ENCODE results near the gene PDHA2. TPM values are rescaled to one million over a fixed set of nuclear protein-coding genes. Genes with fewer than 3 reads are reported as not detected.

PDHA2 gene
- polyA plus RNA-seq, 1 donor (not counting 4 experiments of a cell fraction or from before 2014, with no cell fraction given), result not detected

GRCh38 chr4:95847908-95848460 is 8.1 kb downstream of the PDHA2 start:
- TF ChIP-seq CTCF (optimal IDR thresholded peaks at IDR 0.05 in 1 of 3, IDR thresholded peaks at IDR 0.05 in 1 of 3, conservative IDR thresholded peaks at IDR 0.05 in 1 of 3; ENCODE audit: extremely low read depth in 1 of 3, insufficient read depth in 2 of 3, low read length in 3 of 3) (no peak), EZH2 (IDR thresholded peaks at IDR 0.05; ENCODE audit: low read length) (no peak)
- Histone ChIP-seq H3K36me3 (ENCODE audit: control insufficient read depth in 2 of 2, extremely low read depth in 1 of 2, insufficient read depth in 2 of 2, low read length in 2 of 2) (no peaks in the 10 kb centered on the region), H3K9me3 (ENCODE audit: control insufficient read depth, low read depth, low read length) (no peaks in the 10 kb centered on the region), H3K9me1 (ENCODE audit: control insufficient read depth, extremely low read depth, insufficient read depth, low read length) (no peaks in the 10 kb centered on the region), H3K79me2 (ENCODE audit: control insufficient read depth, insufficient read depth, low read length) (no peaks in the 10 kb centered on the region), H2AFZ (ENCODE audit: control insufficient read depth, low read length) (no peak overlapping the region), H3K4me2 (ENCODE audit: control insufficient read depth, extremely low read depth, insufficient read depth, low read depth, low read length) (no peak overlapping the region), H4K20me1 (ENCODE audit: control insufficient read depth, extremely low read depth, insufficient read depth, low read length) (no peaks in the 10 kb centered on the region), H3K27ac (ENCODE audit: control insufficient read depth, insufficient read depth, low read length) (no peak overlapping the region), H3K4me3 (ENCODE audit: control insufficient read depth in 2 of 3, extremely low read depth in 1 of 3, insufficient read depth in 2 of 3, low read depth in 1 of 3, low read length in 3 of 3) (no peak overlapping the region), H3K9ac (ENCODE audit: control insufficient read depth, extremely low read depth, insufficient read depth, low read length) (no peak overlapping the region), H3K4me1 (ENCODE audit: control insufficient read depth, extremely low read depth, insufficient read depth, low read length) (no peaks in the 10 kb centered on the region), H3K27me3 (ENCODE audit: control insufficient read depth, extremely low read depth, insufficient read depth, low read length) (no peaks in the 10 kb centered on the region)
- FAIRE-seq (no peak), DNase-seq (ENCODE audit: low read depth, low spot score) (no peak)
- dilution Hi-C loops (cut with MboI; ENCODE audit: extremely low pct_ligation_motif_present, low sequenced_read_pairs), result no loop called here

DNA sequence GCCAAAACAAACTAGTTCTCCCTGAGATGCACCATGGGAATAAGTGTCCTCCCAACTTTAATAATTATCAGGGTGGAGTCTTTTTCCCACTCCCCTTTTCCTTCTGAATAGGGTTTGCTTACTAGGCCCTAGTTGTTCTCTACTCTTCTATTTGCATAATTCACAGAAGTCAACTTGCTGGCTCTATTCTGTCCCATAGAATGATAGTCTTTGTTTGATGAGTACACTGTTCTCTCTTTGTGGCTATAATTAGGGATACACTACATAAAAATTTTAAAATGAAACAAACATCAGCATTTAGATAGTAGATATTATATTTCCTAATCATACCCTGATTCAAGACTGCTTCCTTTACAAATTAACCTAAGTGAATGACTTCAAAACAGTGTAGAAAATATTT is 10.3 kb downstream of the PDHA2 start:
- DNase-seq (ENCODE audit: low read depth, low spot score), result no peak
- H3K4me2 ChIP-seq (ENCODE audit: control insufficient read depth, extremely low read depth, insufficient read depth, low read depth, low read length), result no peak overlapping the region
- H3K27ac ChIP-seq (ENCODE audit: control insufficient read depth, insufficient read depth, low read length), result no peak overlapping the region
- no peaks in the 10 kb centered on the region for H3K9me1 ChIP-seq (ENCODE audit: control insufficient read depth, extremely low read depth, insufficient read depth, low read length)
- no peak for TF ChIP-seq CTCF (optimal IDR thresholded peaks at IDR 0.05 in 1 of 3, IDR thresholded peaks at IDR 0.05 in 1 of 3, conservative IDR thresholded peaks at IDR 0.05 in 1 of 3; ENCODE audit: extremely low read depth in 1 of 3, insufficient read depth in 2 of 3, low read length in 3 of 3)
- no peak for TF ChIP-seq EZH2 (IDR thresholded peaks at IDR 0.05; ENCODE audit: low read length)
- H3K4me1 ChIP-seq (ENCODE audit: control insufficient read depth, extremely low read depth, insufficient read depth, low read length), result no peaks in the 10 kb centered on the region
- H4K20me1 ChIP-seq (ENCODE audit: control insufficient read depth, extremely low read depth, insufficient read depth, low read length), result no peaks in the 10 kb centered on the region
- H3K79me2 ChIP-seq (ENCODE audit: control insufficient read depth, insufficient read depth, low read length), result no peaks in the 10 kb centered on the region
- no peak for FAIRE-seq
- H3K9me3 ChIP-seq (ENCODE audit: control insufficient read depth, low read depth, low read length), result no peaks in the 10 kb centered on the region
- H2AFZ ChIP-seq (ENCODE audit: control insufficient read depth, low read length), result no peak overlapping the region
- H3K4me3 ChIP-seq (ENCODE audit: control insufficient read depth in 2 of 3, extremely low read depth in 1 of 3, insufficient read depth in 2 of 3, low read depth in 1 of 3, low read length in 3 of 3), result no peak overlapping the region
- no peak overlapping the region for H3K9ac ChIP-seq (ENCODE audit: control insufficient read depth, extremely low read depth, insufficient read depth, low read length)
- dilution Hi-C loops (cut with MboI; ENCODE audit: extremely low pct_ligation_motif_present, low sequenced_read_pairs), result no loop called here
- H3K27me3 ChIP-seq (ENCODE audit: control insufficient read depth, extremely low read depth, insufficient read depth, low read length), result no peaks in the 10 kb centered on the region
- no peaks in the 10 kb centered on the region for H3K36me3 ChIP-seq (ENCODE audit: control insufficient read depth in 2 of 2, extremely low read depth in 1 of 2, insufficient read depth in 2 of 2, low read length in 2 of 2)
